Parathyroid adenoma (tissue), 2 donors: ENCODE measurements around the gene MTA1.

Experiments used
- H2AFZ ChIP-seq: fragments of 300-600 bp; sonication (generic); one replicate; pipeline ENCODE4 v1.7.0; 2017; ENCODE audit warnings: antibody characterized with exemption, mild to moderate bottlenecking
- H3K27ac ChIP-seq: fragments of 300-600 bp; sonication (generic); one replicate; pipeline ENCODE4 v1.7.0; 2017
- H3K27me3 ChIP-seq: fragments of 300-600 bp; sonication (generic); one replicate; pipeline ENCODE4 v1.7.0; 2017; ENCODE audit warnings: low read length; ENCODE audit not compliant: control insufficient read depth, insufficient read depth
- H3K36me3 ChIP-seq: fragments of 300-600 bp; sonication (generic); one replicate; pipeline ENCODE4 v1.7.0; 2017; ENCODE audit warnings: low read length; ENCODE audit not compliant: control insufficient read depth, insufficient read depth
- H3K4me1 ChIP-seq: fragments of 300-600 bp; sonication (generic); one replicate; pipeline ENCODE4 v1.7.0; 2017; ENCODE audit warnings: control low read depth
- H3K4me2 ChIP-seq: fragments of 300-600 bp; sonication (generic); one replicate; pipeline ENCODE4 v1.7.0; 2017; ENCODE audit warnings: low read length
- H3K4me3 ChIP-seq: fragments of 300-600 bp; sonication (generic); one replicate; pipeline ENCODE4 v1.7.0; 2017; ENCODE audit warnings: low read depth, low read length
- H3K79me2 ChIP-seq: fragments of 300-600 bp; sonication (generic); one replicate; pipeline ENCODE4 v1.7.0; 2017; ENCODE audit warnings: control low read depth
- H3K9ac ChIP-seq: fragments of 300-600 bp; sonication (generic); one replicate; pipeline ENCODE4 v1.7.0; 2017; ENCODE audit warnings: mild to moderate bottlenecking
- H3K9me3 ChIP-seq: fragments of 300-600 bp; sonication (generic); one replicate; pipeline ENCODE4 v1.7.0; 2017; ENCODE audit warnings: low read length; ENCODE audit not compliant: control insufficient read depth
- TF ChIP-seq, protein P1 (sequence below): fragments of 300-600 bp; sonication (generic); IDR thresholded peaks from one replicate; pipeline ENCODE4 v1.7.0; 2017; ENCODE audit warnings: antibody characterized with exemption, mild to moderate bottlenecking
- donor health status: primary hyperparathyroidism.

MTA1 gene

DNA sequence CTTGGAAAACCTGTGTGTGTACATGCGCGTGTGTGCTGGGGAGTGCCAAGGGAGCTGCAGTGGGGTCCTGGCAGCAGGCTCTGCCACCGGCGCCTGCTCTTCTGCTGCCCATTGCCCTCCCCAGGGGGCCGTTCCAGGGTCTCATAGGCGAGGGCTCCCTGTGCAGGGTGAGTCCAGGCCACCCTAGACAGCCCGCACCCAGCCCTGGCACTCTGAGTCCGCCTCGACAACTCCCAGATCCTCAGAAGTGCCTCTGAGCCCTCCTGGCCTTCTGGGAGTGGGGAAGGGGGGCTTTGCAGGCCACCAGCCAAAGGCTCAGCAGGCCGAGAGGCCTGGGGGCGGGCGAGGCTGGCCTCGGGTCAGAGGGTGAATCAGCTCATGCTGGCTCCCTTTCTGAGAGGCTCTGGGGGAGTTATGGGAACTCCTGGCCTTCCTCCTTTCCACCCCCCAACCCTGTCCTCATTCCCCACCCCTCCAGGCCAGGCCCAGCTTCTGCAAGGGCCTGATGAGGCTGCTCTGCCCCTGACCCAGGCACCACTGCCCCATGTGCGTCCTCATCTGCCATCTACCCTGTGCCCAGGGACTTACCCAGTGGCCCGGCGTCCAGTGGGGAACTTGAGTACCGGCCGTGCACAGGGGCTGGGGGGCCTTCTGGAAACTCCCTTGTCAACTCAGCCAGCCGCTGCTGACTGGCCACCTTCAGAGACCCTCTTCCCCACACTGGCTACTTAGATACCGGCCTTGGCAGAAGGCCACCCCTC, 69.3 kb downstream of the MTA1 start:
- peaks cover 17% of the 10 kb centered on the region for H3K4me1 ChIP-seq
- H3K36me3 ChIP-seq = no peaks in the 10 kb centered on the region
- H3K4me2 ChIP-seq = peak overlapping the region; percentile 95
- peaks cover 7% of the 10 kb centered on the region for H3K27me3 ChIP-seq
- no peaks in the 10 kb centered on the region for H3K9me3 ChIP-seq
- peak overlapping the region; percentile 97 for H3K27ac ChIP-seq
- H2AFZ ChIP-seq = no peak overlapping the region
- no peak overlapping the region for H3K9ac ChIP-seq
- no peaks in the 10 kb centered on the region for H3K79me2 ChIP-seq
- H3K4me3 ChIP-seq = peak overlapping the region; percentile 70
- TF ChIP-seq, protein P1, sequence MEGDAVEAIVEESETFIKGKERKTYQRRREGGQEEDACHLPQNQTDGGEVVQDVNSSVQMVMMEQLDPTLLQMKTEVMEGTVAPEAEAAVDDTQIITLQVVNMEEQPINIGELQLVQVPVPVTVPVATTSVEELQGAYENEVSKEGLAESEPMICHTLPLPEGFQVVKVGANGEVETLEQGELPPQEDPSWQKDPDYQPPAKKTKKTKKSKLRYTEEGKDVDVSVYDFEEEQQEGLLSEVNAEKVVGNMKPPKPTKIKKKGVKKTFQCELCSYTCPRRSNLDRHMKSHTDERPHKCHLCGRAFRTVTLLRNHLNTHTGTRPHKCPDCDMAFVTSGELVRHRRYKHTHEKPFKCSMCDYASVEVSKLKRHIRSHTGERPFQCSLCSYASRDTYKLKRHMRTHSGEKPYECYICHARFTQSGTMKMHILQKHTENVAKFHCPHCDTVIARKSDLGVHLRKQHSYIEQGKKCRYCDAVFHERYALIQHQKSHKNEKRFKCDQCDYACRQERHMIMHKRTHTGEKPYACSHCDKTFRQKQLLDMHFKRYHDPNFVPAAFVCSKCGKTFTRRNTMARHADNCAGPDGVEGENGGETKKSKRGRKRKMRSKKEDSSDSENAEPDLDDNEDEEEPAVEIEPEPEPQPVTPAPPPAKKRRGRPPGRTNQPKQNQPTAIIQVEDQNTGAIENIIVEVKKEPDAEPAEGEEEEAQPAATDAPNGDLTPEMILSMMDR = no peak

DNA sequence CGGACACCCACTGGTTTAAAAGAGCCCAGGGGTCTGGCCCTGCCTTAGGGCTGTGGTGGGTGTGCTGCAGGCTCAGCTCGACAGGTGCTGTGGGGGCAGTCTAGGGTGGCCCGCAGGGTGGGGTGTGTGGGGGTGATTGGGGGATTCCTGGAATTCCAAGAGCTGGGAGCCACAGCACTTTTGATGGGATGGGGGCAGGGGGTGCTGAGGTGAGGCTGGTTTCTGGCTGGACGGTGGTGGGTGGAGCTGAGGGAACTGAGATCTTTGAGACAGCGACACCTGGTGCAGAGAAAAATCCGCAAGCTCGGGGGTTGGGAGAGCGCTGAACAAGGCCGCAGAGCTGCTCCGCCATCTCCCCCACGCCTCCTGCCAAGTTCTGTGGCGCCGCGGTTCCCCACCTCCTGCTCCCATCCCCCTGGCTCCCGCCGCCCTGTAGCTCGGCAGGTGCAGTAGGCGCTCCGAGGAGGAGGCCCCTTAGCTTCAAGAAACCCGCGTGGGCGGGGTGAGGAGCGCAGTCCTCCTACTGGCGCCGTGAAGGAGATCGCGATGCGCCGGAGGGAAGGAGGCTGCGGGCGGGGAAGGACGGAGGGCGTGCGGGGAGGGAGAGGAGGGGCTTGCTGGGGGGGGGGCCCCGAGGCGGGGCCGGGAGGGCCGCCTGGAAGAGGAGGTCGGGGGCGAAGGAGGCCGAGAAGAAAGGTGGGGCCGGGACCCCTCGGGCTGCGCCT, 70.1 kb downstream of the MTA1 start:
- H3K79me2 ChIP-seq = no peaks in the 10 kb centered on the region
- H3K4me3 ChIP-seq = peak overlapping the region; percentile 70
- peak overlapping the region; percentile 97 for H3K27ac ChIP-seq
- H3K27me3 ChIP-seq = peaks cover 7% of the 10 kb centered on the region
- H3K4me2 ChIP-seq = peak overlapping the region; percentile 95
- H3K9ac ChIP-seq = peak overlapping the region; percentile 82
- no peaks in the 10 kb centered on the region for H3K36me3 ChIP-seq
- no peaks in the 10 kb centered on the region for H3K9me3 ChIP-seq
- peak overlapping the region; percentile 89 for H2AFZ ChIP-seq
- H3K4me1 ChIP-seq = peaks cover 17% of the 10 kb centered on the region
- TF ChIP-seq, protein P1 = peak; percentile 72

DNA sequence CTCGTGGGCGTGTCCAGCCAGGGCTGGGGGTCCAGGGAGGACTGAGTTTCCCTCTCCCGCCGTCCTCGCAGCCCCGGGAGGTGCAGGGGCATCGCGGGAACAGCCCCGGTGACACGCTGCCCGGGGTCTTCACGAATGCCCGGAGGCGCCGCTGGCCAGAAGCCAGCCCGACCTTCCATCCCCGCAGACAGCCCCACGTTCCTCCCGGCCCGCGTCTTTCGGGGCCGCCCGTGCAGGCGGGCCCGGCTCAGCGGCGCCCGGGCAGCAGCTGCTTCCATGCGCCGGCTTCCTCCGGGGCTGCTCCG, 70.6 kb downstream of the MTA1 start:
- Histone ChIP-seq H3K9me3 (no peaks in the 10 kb centered on the region), H3K27me3 (peaks cover 7% of the 10 kb centered on the region), H3K27ac (peak overlapping the region; percentile 97), H3K79me2 (no peaks in the 10 kb centered on the region), H3K4me2 (peak overlapping the region; percentile 95), H3K4me3 (peak overlapping the region; percentile 70), H3K36me3 (no peaks in the 10 kb centered on the region), H2AFZ (peak overlapping the region; percentile 89), H3K4me1 (peaks cover 17% of the 10 kb centered on the region), H3K9ac (peak overlapping the region; percentile 82)
- TF ChIP-seq, protein P1 = no peak

DNA sequence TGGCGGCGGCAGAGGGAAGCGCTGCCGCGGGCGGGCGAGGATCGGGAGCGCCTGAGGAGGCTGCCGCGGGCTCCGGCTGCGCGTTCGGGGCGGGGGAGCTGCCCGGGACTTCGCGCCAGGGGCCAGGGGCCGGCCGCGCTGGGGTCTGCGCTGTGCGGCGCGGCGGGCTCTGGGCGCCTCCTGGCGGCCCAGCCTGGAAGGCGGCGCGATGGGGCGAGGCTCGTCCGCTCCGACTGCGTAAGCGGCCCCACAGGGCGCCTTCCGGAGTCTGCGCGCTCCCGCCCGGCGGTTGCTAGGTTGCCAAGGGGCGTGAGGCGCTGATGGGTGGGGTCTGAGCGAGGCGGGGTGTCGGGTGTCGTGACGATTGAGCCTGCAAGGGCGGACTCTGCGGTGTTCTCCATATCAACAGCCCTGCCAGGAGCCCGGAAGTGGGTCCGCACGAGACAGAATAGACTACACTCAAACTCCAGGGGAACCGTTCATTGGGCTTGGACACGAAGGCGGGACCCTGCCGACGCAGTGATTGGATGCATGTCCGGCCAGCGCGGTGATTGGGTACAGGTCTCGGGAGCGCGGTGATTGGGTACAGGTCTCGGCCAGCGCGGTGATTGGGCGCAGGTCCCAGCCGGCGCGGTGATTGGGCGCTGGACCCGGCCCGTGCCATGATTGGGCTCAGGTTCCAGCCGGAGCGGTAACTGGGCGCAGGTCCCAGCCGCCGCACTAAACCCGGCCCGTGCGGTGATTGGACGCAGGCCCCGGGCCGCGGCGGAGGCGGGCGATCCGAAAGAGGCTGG, 71.1 kb downstream of the MTA1 start, which contains the start of gene TEDC1:
Gene TEDC1, plus strand, starts transcription at position 675 of the 794 bp plus-strand sequence. CDS start 130 bp downstream, outside the sequence.
- Histone ChIP-seq H3K4me1 (peaks cover 12% of the 10 kb centered on the region), H3K4me2 (peak within 1 kb of the TSS; percentile 95), H3K27ac (peak within 1 kb of the TSS; percentile 97), H3K27me3 (peaks cover 7% of the 10 kb centered on the region), H3K79me2 (no peaks in the 10 kb centered on the region), H3K36me3 (no peaks in the 10 kb centered on the region), H3K4me3 (peak within 1 kb of the TSS; percentile 70), H2AFZ (peak within 1 kb of the TSS; percentile 91), H3K9me3 (no peaks in the 10 kb centered on the region), H3K9ac (peak within 1 kb of the TSS; percentile 82)
- TF ChIP-seq, protein P1 = peak; percentile 71
